ENCODE measurements around the gene EARS2. TPM values are rescaled to one million over a fixed set of nuclear protein-coding genes. Genes with fewer than 3 reads are reported as not detected.

The EARS2 gene
- total and polyA plus RNA-seq, 2 of the 8 experiments (the other 6 are each of a cell fraction or from before 2014, with no cell fraction given), result 47.8 to 111 TPM

- Histone ChIP-seq H3K23ac (ENCODE audit: insufficient read length) (no peak overlapping the region), H2BK5ac (ENCODE audit: low read depth, low read length) (no peak overlapping the region), H2AFZ (ENCODE audit: low read length) (no peak overlapping the region), H3K27me3 (replicated peaks in 1 of 4; ENCODE audit: control insufficient read depth in 3 of 4, extremely low read depth in 1 of 4, insufficient read depth in 3 of 4, low read length in 3 of 4) (no peaks in the 10 kb centered on the region; a peak in 1 of 7 replicates), H4K91ac (replicated peaks; ENCODE audit: insufficient read length, low read length) (no peak overlapping the region), H4K20me1 (replicated peaks in 1 of 2; ENCODE audit: control insufficient read depth in 1 of 2, insufficient read depth in 2 of 2, low read length in 2 of 2) (peaks cover 2 to 4% of the 10 kb centered on the region in 2 experiments), H3K79me2 (ENCODE audit: control insufficient read depth in 1 of 2, insufficient read depth in 2 of 2, low read length in 2 of 2) (no peaks in the 10 kb centered on the region), H3K79me1 (ENCODE audit: low read depth, low read length) (no peaks in the 10 kb centered on the region), H3K18ac (ENCODE audit: extremely low read depth, low read length) (no peak overlapping the region), H4K5ac (ENCODE audit: insufficient read length, low read depth, low read length) (no peak overlapping the region), H3K14ac (ENCODE audit: insufficient read length) (no peak overlapping the region), H3K27ac (ENCODE audit: low read depth, low read length) (no peak overlapping the region), H4K8ac (ENCODE audit: extremely low read depth, insufficient read depth, low read length) (no peak overlapping the region), H2AK5ac (ENCODE audit: low read depth, low read length) (no peak overlapping the region), H2BK120ac (replicated peaks; ENCODE audit: low read depth, low read length) (no peak overlapping the region), H2BK20ac (ENCODE audit: low read length) (no peak overlapping the region), H2BK12ac (ENCODE audit: low read depth, low read length) (no peak overlapping the region), H3K56ac (replicated peaks; ENCODE audit: insufficient read length, low read depth, low read length) (no peak overlapping the region), H3K4ac (replicated peaks; ENCODE audit: insufficient read length, low read depth, low read length) (no peak overlapping the region), H3K4me3 (ENCODE audit: extremely low read depth in 1 of 4, insufficient read depth in 2 of 4, low read depth in 3 of 4, low read length in 4 of 4) (no peak overlapping the region), H3K36me3 (ENCODE audit: control insufficient read depth in 2 of 4, insufficient read depth in 4 of 4, low read length in 3 of 4) (peaks cover 17 to 46% (median 43%) of the 10 kb centered on the region in 4 experiments), H2BK15ac (ENCODE audit: low read length) (no peak overlapping the region), H3K4me2 (ENCODE audit: insufficient read depth in 1 of 2, low read depth in 2 of 2, low read length in 2 of 2) (no peak overlapping the region), H3K23me2 (ENCODE audit: low read depth, low read length) (no peaks in the 10 kb centered on the region), H3K9me3 (ENCODE audit: insufficient read depth in 2 of 2, low read depth in 1 of 2, low read length in 1 of 2) (no peaks in the 10 kb centered on the region), H3K9ac (replicated peaks in 1 of 4; ENCODE audit: extremely low read depth in 1 of 4, low read depth in 3 of 4, low read length in 3 of 4) (no peak overlapping the region), H3K4me1 (replicated peaks in 1 of 4; ENCODE audit: control insufficient read depth in 3 of 4, insufficient read depth in 4 of 4, low read length in 3 of 4) (no peaks in the 10 kb centered on the region)
- no peak for DNase-seq (ENCODE audit: low read depth in 1 of 2, low spot score in 2 of 2)
- CTCF ChIA-PET (ENCODE audit: partially characterized antibody), result interaction anchor here (0.6 to 1.3 kb wide), 3 partner anchors 11 to 1491 kb away, joined by 3 to 4 read pairs (median 3); no protein-coding TSS in a partner anchor
- TF ChIP-seq TBP (IDR thresholded peaks at IDR 0.05; ENCODE audit: low read depth, low read length) (no peak), RBBP5 (IDR thresholded peaks at IDR 0.05; ENCODE audit: borderline replicate concordance, low read depth, low read length) (no peak), YY1 (IDR thresholded peaks at IDR 0.05; ENCODE audit: low read depth, low read length) (no peak)
- POLR2A ChIA-PET (ENCODE audit: partially characterized antibody), result interaction anchor here (0.6 to 1.3 kb wide), 3 partner anchors 10 to 68 kb away, joined by 3 to 7 read pairs (median 3); partner anchors contain the start of gene GGA2
- WGBS, 2 experiments (ENCODE audit: extremely low coverage in 1 of 2, insufficient coverage in 1 of 2, insufficient read length in 1 of 2, insufficient replicate concordance in 2 of 2, low coverage in 1 of 2, low lambda C conversion rate in 2 of 2, missing lambda C conversion rate in 1 of 2), result 89% methylated on average over 4 of the region's 4 CpGs; no CpG with 5 or more reads in 1 of the 2 experiments
- no peak for FAIRE-seq
These were observed 36.6 kb downstream of the EARS2 start for GRCh38 chr16:23520500-23520899.
